HepG2 (cell line): ENCODE results near the gene FAM81B. TPM values are rescaled to one million over a fixed set of nuclear protein-coding genes. Genes with fewer than 3 reads are reported as not detected.

ENCODE experiments used
- ATAC-seq: fragments of 200-7000 bp; cut with Tn5 transposase; 3 replicates; pipeline ENCODE4 v1.9.1; 2020; ENCODE audit warnings: mild to moderate bottlenecking, moderate library complexity
- BruUV-seq: library from RNA; stranded (reverse); fragments of 400-500 nt; replicated peaks from 2 replicates; lab custom pipeline; 2021; lab: Mats Ljungman, UMichigan
- CTCF ChIA-PET: fragments of 300-600 bp; formaldehyde crosslinking; extraction: SDS; loops from one replicate; lab custom pipeline; 2021; ENCODE audit warnings: low total read pairs, inconsistent platforms, low intra/inter-chr PET ratio; lab: Yijun Ruan, JAX
- POLR2A ChIA-PET: fragments of 350-600 bp; sonication (Branson Sonifier 250); formaldehyde crosslinking; loops from one replicate; lab custom pipeline; 2020; ENCODE audit warnings: antibody characterized with exemption, inconsistent platforms; lab: Yijun Ruan, JAX
- DNase-seq: peaks from one replicate; pipeline ENCODE4 v3.0.0-alpha.2; 2015; ENCODE audit warnings: low spot score
- FAIRE-seq: peaks from 3 replicates; lab custom pipeline; 2011; peaks lifted over from hg19 to GRCh38; lab: Jason Lieb, UNC
- H2AFZ ChIP-seq: one replicate; pipeline ENCODE4 v1.6.1; 2011; ENCODE audit warnings: low read length, inconsistent platforms
- H3K27ac ChIP-seq: fragments of 300-600 bp; 3 replicates; pipeline ENCODE4 v1.8.0; 2011; ENCODE audit warnings: mixed run types, mild to moderate bottlenecking, mixed read lengths, low read length, inconsistent platforms; ENCODE audit not compliant: insufficient read depth; ENCODE audit errors: extremely low read length
- H3K27me3 ChIP-seq, 2 experiments: fragments of 200-600 bp in 1 of 2; 2 replicates in 1 of 2; 3 replicates in 1 of 2; pipeline versions ENCODE4 v1.6.0 to v1.8.0; 2011; ENCODE audit warnings: low read length in 2 of 2, mild to moderate bottlenecking in 2 of 2, moderate library complexity in 2 of 2, inconsistent platforms in 1 of 2; ENCODE audit not compliant: insufficient read depth in 2 of 2, control insufficient read depth in 1 of 2
- H3K36me3 ChIP-seq, 2 experiments: fragments of 200-600 bp in 1 of 2; replicated peaks in 1 of 2; 2 replicates in 1 of 2; 3 replicates in 1 of 2; pipeline versions ENCODE4 v1.5.1 to v1.8.0; 2011; ENCODE audit warnings: low read length in 2 of 2, inconsistent platforms in 1 of 2; ENCODE audit not compliant: insufficient read depth in 2 of 2, control insufficient read depth in 1 of 2
- H3K4me1 ChIP-seq: 2 replicates; pipeline ENCODE4 v1.5.1; 2012; ENCODE audit warnings: low read length, inconsistent platforms; ENCODE audit not compliant: insufficient read depth
- H3K4me2 ChIP-seq: 2 replicates; pipeline ENCODE4 v1.6.0; 2011; ENCODE audit warnings: low read depth, low read length, inconsistent platforms
- H3K4me3 ChIP-seq, 3 experiments: fragments of 200-600 bp in 1 of 3; sonication (generic), shearing (Covaris generic) in 1 of 3; replicated peaks in 1 of 3; 2 replicates each; pipeline ENCODE4 v1.5.1; 2011 to 2016; ENCODE audit warnings: low read length in 3 of 3, inconsistent platforms in 2 of 3, low read depth in 2 of 3, mild to moderate bottlenecking in 2 of 3, control low read depth in 1 of 3, mixed read lengths in 1 of 3; ENCODE audit not compliant: insufficient read depth in 1 of 3
- H3K79me2 ChIP-seq: one replicate; pipeline ENCODE4 v1.6.1; 2011; ENCODE audit warnings: low read length, inconsistent platforms; ENCODE audit not compliant: insufficient read depth
- H3K9ac ChIP-seq: 2 replicates; pipeline ENCODE4 v1.6.0; 2011; ENCODE audit warnings: mild to moderate bottlenecking, low read depth, low read length, inconsistent platforms; ENCODE audit not compliant: insufficient read depth
- H3K9me3 ChIP-seq: 2 replicates; pipeline ENCODE4 v1.5.1; 2012; ENCODE audit warnings: mild to moderate bottlenecking, low read length
- H4K20me1 ChIP-seq: 2 replicates; pipeline ENCODE4 v1.6.0; 2011; ENCODE audit warnings: inconsistent platforms, mild to moderate bottlenecking, low read length, moderate library complexity; ENCODE audit not compliant: insufficient read depth
- ATF4 ChIP-seq, 2 experiments: fragments of 450-650 bp in 1 of 2; sonication (generic) in 1 of 2; formaldehyde crosslinking; IDR thresholded peaks; 2 replicates each; pipeline versions ENCODE4 v1.5.0 to v1.8.0; 2020 to 2022; ENCODE audit warnings: mild to moderate bottlenecking in 1 of 2, missing genetic modification reagents in 1 of 2
- DNMT1 ChIP-seq: sonication (generic); formaldehyde crosslinking; IDR thresholded peaks from 2 replicates; pipeline ENCODE4 v1.5.1; 2020; ENCODE audit warnings: mild to moderate bottlenecking, missing genetic modification reagents
- EZH2 ChIP-seq: conservative IDR thresholded peaks from 2 replicates; pipeline ENCODE4 v1.6.1; 2012; ENCODE audit warnings: mild to moderate bottlenecking, low read depth, low read length, moderate library complexity
- FOXA1 ChIP-seq, 2 experiments: fragments of 450-650 bp in 1 of 2; sonication (generic) in 1 of 2; formaldehyde crosslinking in 1 of 2; IDR thresholded peaks; 2 replicates each; pipeline versions ENCODE4 v1.4.0 to v1.6.1; 2016 to 2020; ENCODE audit warnings: missing genetic modification reagents in 1 of 2
- JUND ChIP-seq: sonication (generic); formaldehyde crosslinking; IDR thresholded peaks from 2 replicates; pipeline ENCODE4 v1.8.0; 2022; ENCODE audit warnings: mild to moderate bottlenecking, missing genetic modification reagents
- KDM6A ChIP-seq: IDR thresholded peaks from 2 replicates; pipeline ENCODE4 v1.6.1; 2016; ENCODE audit warnings: low read depth
- PHF21A ChIP-seq: sonication (generic); formaldehyde crosslinking; IDR thresholded peaks from 2 replicates; pipeline ENCODE4 v1.5.0; 2020; ENCODE audit warnings: mild to moderate bottlenecking, missing genetic modification reagents
- PRDM15 ChIP-seq: sonication (generic); formaldehyde crosslinking; IDR thresholded peaks from 2 replicates; pipeline ENCODE4 v1.4.0; 2020; ENCODE audit warnings: missing genetic modification reagents
- PREB ChIP-seq: sonication (generic); formaldehyde crosslinking; IDR thresholded peaks from 2 replicates; pipeline ENCODE4 v1.4.0; 2020; ENCODE audit warnings: missing genetic modification reagents
- SIN3B ChIP-seq: fragments of 150-350 bp; IDR thresholded peaks from 2 replicates; pipeline ENCODE4 v1.6.1; 2014; ENCODE audit warnings: low read length
- STAT6 ChIP-seq: sonication (generic); formaldehyde crosslinking; IDR thresholded peaks from 2 replicates; pipeline ENCODE4 v1.4.0; 2020; ENCODE audit warnings: missing genetic modification reagents, mild to moderate bottlenecking, borderline replicate concordance
- ZKSCAN8 ChIP-seq: IDR thresholded peaks from 2 replicates; pipeline ENCODE4 v1.6.1; 2016; ENCODE audit warnings: borderline replicate concordance, missing genetic modification reagents, missing compliant biosample characterization
- ZNF224 ChIP-seq: sonication (generic); formaldehyde crosslinking; IDR thresholded peaks from 2 replicates; pipeline ENCODE4 v1.5.0; 2020; ENCODE audit warnings: mild to moderate bottlenecking, missing genetic modification reagents
- ZNF430 ChIP-seq: sonication (generic); formaldehyde crosslinking; IDR thresholded peaks from 2 replicates; pipeline ENCODE4 v1.9.0; 2021; ENCODE audit warnings: mild to moderate bottlenecking, missing genetic modification reagents
- ZNF556 ChIP-seq: sonication (generic); formaldehyde crosslinking; IDR thresholded peaks from 2 replicates; pipeline ENCODE4 v1.4.0; 2020; ENCODE audit warnings: mild to moderate bottlenecking, missing genetic modification reagents, borderline replicate concordance
- ZNF724P ChIP-seq: sonication (generic); formaldehyde crosslinking; IDR thresholded peaks from 2 replicates; pipeline ENCODE4 v1.8.0; 2022; ENCODE audit warnings: missing genetic modification reagents, borderline replicate concordance
- WGBS: methylation state at CpG from one replicate; pipeline ENCODE4 v1.1.6; 2017; ENCODE audit warnings: low lambda C conversion rate; 5-methylcytosine and 5-hydroxymethylcytosine counted together
- in situ Hi-C: cut with HindIII; loops from 2 replicates; pipeline ENCODE4 v1.10.0; 2017; ENCODE audit warnings: low pct_unique_long_range_greater_than_20kb; ENCODE audit not compliant: extremely low pct_ligation_motif_present
- intact Hi-C: fragments of 100-400 bp; cut with micrococcal nuclease; formaldehyde crosslinking; loops from one replicate; pipeline ENCODE4 v1.10.0; 2022; ENCODE audit not compliant: unreplicated experiment
- polyA plus RNA-seq, 8 experiments: library from polyadenylated mRNA; depleted of rRNA in 3 of 8; stranded (reverse) in 7 of 8; unstranded in 1 of 8; fragments of >200 nt; fragmentation: Illumina TruSeq in 4 of 8; extraction: Trizol in 4 of 8; gene quantifications; 2 replicates each; pipeline versions ENCODE4 v1.2.1 to v1.2.3, GENCODE V29; 2011 to 2016; ENCODE audit warnings: low read depth in 4 of 8, missing spikeins in 1 of 8, mixed read lengths in 1 of 8; ENCODE audit not compliant: insufficient read depth in 1 of 8
- total RNA-seq, 5 experiments: library from RNA; depleted of rRNA; stranded (reverse); fragments of >200 nt; fragmentation: Illumina TruSeq; extraction: Trizol; gene quantifications; 2 replicates each; pipeline ENCODE4 v1.2.3, GENCODE V29; 2016; ENCODE audit warnings: low read depth in 1 of 5

Gene FAM81B
- total and polyA plus RNA-seq, 2 of the 13 experiments (the other 11 are each of a cell fraction or from before 2014, with no cell fraction given) = not detected

- ChIA-PET POLR2A (no interaction called here), CTCF (no interaction called here)
- Histone ChIP-seq H3K79me2 (no peaks in the 10 kb centered on the region), H3K36me3 (no peaks in the 10 kb centered on the region), H3K9ac (no peak overlapping the region), H4K20me1 (no peaks in the 10 kb centered on the region), H3K4me1 (no peaks in the 10 kb centered on the region), H3K4me2 (no peak overlapping the region), H3K27me3 (no peaks in the 10 kb centered on the region; a peak in 1 of 5 replicates), H2AFZ (no peak overlapping the region), H3K27ac (no peak overlapping the region), H3K9me3 (no peaks in the 10 kb centered on the region), H3K4me3 (no peak overlapping the region)
- intact Hi-C loops = no loop called here
- ATAC-seq (no peak), DNase-seq (no peak), FAIRE-seq (no peak)
- no peak for TF ChIP-seq JUND (CRISPR knock-in tag)
- TF ChIP-seq PREB (CRISPR knock-in tag) = no peak
- TF ChIP-seq ATF4 (CRISPR knock-in tag; IDR thresholded peaks at IDR 0.05) = no peak
- TF ChIP-seq PHF21A = no peak
- no peak for TF ChIP-seq EZH2
- TF ChIP-seq ZNF556 (CRISPR knock-in tag) = no peak
- TF ChIP-seq STAT6 (CRISPR knock-in tag) = no peak
- no peak for TF ChIP-seq ZKSCAN8 (CRISPR knock-in tag)
- no peak for TF ChIP-seq ZNF430 (CRISPR knock-in tag)
- no peak for TF ChIP-seq DNMT1 (CRISPR knock-in tag)
- no peak for TF ChIP-seq KDM6A (CRISPR knock-in tag)
- no peak for TF ChIP-seq ZNF724P (CRISPR knock-in tag)
- no peak for TF ChIP-seq SIN3B
- no peak for TF ChIP-seq PRDM15 (CRISPR knock-in tag)
- TF ChIP-seq FOXA1 (IDR thresholded peaks at IDR 0.05) = no peak
- TF ChIP-seq FOXA1 (CRISPR knock-in tag; IDR thresholded peaks at IDR 0.05) = no peak
- TF ChIP-seq ZNF224 (CRISPR knock-in tag) = no peak
- no TSS peak for BruUV-seq
- WGBS = 0% methylated on average over 1 of the region's 1 CpG
- in situ Hi-C loops = no loop called here
Observed at GRCh38 chr5:95393279-95393678, 2.1 kb downstream of the FAM81B start.
